ENCODE results near the gene KCNAB1.
"Not testable (repeated sequence)": the region's sequence is repeated elsewhere in the genome, so short reads cannot be mapped to it uniquely, and the experiment has no call there.

KCNAB1 gene

DNA sequence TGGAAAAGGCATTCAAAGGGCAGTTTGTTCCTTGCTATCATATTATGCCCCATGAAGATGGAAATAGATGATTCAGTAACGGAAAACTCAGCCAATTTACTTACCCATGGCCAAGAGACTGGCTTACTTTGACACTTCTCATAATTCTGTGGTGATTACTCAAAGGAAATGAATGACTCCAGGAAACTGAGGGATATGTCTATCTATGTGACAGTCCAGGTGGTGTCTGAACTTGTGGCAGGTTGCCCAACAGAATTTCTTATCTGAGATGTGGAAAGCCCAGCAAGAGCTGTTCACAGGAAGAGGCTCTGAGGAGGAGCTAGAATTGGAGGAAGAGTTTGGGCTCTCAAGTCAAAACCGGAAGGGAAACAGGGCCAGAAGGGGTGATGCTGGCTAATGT is 91.2 kb downstream of the KCNAB1 start:
- no peak overlapping the region for H3K4me3 ChIP-seq (ENCODE audit: low read depth, low read length)
- no peak for DNase-seq (ENCODE audit: low read depth)

DNA sequence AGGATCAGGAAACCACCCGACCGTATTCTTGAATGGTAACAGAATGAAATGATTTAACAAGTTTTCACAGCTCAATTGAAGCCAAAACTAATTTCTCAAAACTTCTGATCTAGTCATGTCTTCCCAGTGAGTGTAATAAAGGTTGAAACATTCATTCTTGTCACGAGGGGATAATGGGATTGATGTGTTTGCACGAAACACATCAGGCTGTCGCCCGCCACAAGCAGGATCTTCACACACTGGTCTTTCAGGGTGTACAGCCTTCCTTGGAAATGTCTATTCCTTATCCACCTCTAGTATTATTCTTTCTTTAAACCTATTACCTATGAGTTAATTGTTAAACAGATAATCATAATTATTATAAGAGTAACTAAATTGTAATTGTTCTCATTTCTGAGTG is 94.3 kb downstream of the KCNAB1 start:
- no peak for DNase-seq (ENCODE audit: low read depth)
- H3K4me3 ChIP-seq (ENCODE audit: low read depth, low read length) = no peak overlapping the region

DNA sequence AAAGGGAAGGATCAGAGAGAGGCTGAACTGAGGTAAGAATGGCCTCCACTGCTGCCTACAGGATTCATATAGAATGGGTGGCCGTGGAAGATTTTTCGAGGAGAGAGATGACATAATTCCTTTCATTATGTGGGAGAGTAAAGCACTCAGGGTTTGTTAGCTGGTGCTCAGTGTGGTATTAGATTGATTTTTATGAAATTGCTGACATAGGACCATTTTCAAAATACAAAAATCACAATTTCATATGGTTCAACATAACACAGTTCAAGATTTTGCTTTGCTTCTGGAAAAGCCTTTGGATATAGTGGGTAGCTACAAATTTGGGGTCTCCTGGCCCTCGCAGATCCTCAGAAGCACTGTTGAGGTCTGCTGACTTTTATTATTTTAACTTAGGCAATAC is 95.4 kb downstream of the KCNAB1 start:
- DNase-seq (ENCODE audit: low read depth) = no peak
- H3K4me3 ChIP-seq (ENCODE audit: low read depth, low read length) = no peak overlapping the region

DNA sequence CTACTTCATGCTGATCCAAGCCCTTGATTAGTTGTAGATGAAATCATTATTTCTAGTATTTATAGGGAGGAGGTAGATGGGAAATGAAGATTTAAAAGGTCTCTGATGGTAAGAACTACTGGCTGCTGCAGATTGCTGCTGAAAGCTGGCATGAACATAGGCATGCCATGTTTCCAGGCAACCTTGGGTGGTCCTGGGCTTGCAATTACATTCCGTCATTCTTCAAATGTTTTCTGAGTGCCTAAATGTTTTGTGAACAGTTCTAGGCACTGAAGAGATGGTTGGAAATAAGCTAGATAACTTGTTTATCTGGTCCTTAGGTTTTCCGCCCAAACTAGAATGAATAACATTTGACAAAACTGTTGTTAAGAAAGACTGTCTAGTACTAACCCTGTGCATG is 95.8 kb downstream of the KCNAB1 start:
- no peak overlapping the region for H3K4me3 ChIP-seq (ENCODE audit: low read depth, low read length)
- DNase-seq (ENCODE audit: low read depth) = no peak

DNA sequence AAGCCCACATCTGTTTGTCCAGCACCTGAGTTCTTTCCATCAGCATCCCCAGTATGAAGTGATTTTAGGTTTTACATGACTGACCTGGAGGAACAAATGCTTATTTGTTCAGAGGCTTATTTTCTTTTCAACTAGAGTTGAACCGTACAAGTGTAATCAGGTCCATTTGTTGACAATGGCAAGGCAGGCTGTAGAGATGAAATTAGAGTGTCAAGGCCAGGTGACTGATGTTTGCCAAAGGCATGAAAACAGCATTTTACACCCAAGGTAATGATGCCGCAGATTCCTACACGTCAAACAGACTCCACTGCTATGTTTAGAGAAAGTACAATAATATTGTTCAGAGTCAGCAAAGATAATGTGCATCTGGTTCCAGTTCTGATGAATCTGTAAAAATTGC is 96.5 kb downstream of the KCNAB1 start:
- no peak overlapping the region for H3K4me3 ChIP-seq (ENCODE audit: low read depth, low read length)
- DNase-seq (ENCODE audit: low read depth) = no peak

DNA sequence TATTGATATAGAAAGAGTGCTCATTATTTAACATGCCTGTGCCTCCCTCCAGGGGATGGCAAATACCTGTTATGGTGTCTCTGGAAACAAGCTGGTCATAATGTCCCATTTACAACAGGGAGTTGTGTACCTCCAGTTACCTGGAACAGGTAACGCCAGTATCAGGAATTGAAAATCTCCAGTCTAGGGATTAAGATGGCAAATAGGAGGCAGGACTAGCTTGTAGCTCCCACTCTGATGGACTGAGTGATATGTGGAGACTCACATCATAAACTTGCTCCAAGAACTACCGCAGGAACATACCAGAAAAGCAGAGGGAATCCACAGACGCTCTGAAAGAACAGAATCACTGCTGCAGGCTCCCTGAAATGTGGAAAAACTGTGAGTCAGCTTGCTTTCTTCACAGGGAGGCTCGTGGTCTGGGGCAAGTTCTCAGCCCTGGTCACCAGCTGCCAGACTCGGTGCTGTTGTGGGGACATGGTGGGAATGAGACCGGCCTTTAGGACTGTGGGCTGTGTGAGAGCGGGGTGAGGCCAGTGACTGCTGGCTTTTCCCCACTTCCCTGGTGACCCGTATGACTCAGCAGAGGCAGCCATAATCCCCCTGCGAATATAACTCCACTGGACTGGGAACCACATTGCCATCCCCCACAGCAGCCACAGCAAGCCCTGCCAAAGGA is 97.4 kb downstream of the KCNAB1 start:
- no peak overlapping the region for H3K4me3 ChIP-seq (ENCODE audit: low read depth, low read length)
- DNase-seq (ENCODE audit: low read depth) = peak; percentile 47

DNA sequence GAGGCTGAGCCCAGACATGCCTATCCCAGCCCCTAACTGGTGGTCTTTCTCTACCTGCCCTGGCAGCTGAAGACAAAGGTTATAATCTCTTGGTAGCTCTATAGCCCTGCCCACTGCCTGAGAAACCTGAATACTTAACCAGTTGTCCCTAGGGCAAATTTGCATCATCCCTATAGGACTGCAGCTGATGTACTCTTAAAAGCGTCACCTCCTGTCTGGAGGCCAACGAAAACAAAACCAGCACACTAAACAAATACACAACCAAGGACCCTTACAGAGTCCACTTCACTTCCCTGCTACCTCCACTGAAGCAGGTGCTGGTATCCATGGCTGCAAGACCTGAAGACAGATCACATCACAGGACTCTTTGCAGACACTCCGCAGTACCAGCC is 98.0 kb downstream of the KCNAB1 start:
- peak; percentile 49 for DNase-seq (ENCODE audit: low read depth)
- no peak overlapping the region for H3K4me3 ChIP-seq (ENCODE audit: low read depth, low read length)

DNA sequence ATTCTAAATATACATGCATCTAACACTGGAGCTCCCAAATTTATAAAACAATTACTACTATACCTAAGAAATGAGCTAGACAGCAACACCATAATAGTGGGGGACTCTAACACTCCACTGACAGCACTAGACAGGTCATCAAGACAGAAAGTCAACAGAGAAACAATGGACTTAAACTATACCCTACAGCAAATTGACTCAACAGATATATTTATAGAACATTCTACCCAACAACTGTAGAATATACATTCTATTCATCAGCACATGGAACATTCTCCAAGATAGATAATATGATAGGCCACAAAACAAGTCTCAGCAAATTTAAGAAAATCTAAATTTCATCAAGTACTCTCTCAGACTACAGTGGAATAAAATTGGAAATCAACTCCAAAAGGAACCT is 102.0 kb downstream of the KCNAB1 start:
- not testable (repeated sequence) for DNase-seq (ENCODE audit: low read depth); H3K4me3 ChIP-seq (ENCODE audit: low read depth, low read length)

DNA sequence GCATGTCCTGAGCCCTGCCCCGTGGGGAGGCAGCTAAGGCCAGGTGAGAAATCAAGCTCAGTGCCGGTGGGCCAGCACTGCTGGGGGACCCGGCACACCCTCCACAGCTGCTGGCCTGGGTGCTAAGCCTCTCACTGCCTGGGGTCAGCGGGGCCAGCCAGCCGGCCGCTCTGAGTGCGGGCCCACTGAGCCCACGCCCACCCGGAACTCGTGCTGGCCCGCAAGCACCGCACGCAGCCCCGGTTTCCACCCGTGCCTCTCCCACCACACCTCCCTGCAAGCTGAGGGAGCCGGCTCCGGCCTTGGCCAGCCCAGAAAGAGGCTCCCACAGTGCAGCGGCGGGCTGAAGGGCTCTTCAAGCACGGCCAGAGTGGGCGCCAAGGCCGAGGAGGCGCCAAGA is 103.7 kb downstream of the KCNAB1 start:
- not testable (repeated sequence) for H3K4me3 ChIP-seq (ENCODE audit: low read depth, low read length); DNase-seq (ENCODE audit: low read depth)

DNA sequence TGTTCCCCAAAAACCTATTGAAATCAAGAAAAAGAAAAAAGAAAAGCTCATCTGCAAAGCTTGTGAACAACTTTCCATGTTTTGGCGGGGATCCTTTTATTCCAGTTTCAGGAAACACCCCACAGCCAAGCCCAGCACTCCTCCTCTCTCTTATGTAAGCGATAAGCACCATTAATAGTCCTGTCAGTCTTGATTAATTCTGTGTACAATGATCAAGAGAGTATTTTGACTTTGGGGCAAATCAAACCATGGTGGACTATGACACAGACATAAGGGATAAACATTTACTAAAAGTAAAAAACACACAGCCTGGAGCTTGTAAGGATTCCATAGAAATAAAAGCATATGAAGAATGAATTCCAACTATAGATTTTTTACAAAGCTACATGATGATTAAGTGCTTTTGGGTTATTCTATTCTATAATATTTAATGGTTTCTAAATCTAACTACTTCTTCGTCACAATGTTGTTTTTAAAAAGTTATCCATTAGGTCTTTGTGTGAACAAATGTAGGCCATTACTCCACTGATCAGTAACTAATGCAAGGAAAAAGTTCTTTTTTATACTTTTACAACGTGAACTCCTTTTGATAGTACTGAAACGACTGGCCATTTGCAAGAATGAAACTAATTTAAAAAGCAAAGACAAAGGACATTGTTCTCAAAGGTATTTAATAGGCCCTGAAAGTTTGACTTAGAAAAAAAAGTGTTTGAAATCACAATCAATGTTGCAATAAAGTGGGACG is 106.5 kb downstream of the KCNAB1 start:
- H3K4me3 ChIP-seq (ENCODE audit: low read depth, low read length) = no peak overlapping the region
- no peak for DNase-seq (ENCODE audit: low read depth)

DNA sequence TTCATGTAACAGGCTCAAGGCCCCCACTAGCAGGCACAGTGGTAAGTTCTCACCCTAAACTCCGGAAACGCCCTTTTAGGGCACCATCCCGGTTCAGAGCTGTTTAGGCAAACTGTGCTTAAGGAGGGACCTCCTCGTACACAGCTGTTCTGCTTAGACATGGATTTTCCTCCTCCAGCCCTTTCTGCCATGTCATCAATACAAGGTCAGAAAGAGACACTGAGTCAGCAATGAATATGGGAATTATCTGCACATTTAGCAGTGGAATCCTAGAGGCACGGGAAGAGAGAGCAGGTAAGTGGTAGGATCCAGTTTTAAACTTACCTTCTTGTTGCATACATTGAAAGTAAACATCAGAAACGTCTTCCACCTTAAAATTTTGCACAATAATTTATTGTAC is 107.3 kb downstream of the KCNAB1 start:
- DNase-seq (ENCODE audit: low read depth) = no peak
- H3K4me3 ChIP-seq (ENCODE audit: low read depth, low read length) = no peak overlapping the region

DNA sequence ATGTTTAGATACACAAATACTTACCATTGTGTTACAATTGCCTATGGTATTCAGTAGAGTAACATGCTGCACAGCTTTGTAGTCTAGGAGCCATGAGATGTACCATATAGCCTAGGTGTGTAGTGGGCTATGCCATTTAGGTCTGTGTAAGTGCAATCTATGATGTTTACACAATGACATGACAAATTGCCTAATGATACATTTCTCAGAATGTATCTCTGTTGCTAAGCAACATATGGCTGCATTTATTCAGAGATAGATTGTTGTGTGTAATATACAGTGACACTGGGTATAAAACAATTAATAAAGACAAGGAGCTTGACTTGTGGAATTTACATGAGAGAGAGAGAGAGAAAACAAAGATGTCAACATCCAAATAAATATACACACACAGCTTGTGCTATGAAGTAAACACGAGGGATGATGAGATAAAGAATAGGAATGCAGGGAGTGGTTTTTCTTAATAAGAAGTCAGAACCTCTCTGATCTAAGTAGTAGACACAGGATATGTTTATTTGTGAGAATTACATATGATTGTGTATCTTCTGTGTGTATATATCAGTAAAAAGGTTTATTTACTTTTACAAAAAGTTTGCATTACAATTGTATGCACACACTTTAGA is 110.0 kb downstream of the KCNAB1 start:
- no peak overlapping the region for H3K4me3 ChIP-seq (ENCODE audit: low read depth, low read length)
- DNase-seq (ENCODE audit: low read depth) = no peak

DNA sequence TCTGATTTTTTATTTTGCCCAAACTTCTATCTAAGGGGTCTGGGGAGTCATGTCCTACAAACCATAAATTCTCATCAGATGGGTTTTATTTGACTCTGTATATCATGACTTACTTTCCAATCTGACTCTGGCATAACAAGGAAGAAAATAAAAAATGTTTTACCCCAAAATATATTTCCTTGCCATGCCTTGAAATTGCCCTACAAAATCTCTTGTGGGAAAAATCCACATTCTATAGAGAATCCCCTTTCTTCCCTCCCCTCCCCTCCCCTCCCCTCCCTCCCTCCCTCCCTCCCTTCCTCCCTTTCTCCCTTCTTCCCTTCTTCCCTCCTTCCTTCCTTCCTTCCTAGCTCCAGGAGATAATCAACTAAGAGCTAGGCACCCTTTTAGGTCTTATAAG is 110.8 kb downstream of the KCNAB1 start:
- not testable (repeated sequence) for H3K4me3 ChIP-seq (ENCODE audit: low read depth, low read length); DNase-seq (ENCODE audit: low read depth)

DNA sequence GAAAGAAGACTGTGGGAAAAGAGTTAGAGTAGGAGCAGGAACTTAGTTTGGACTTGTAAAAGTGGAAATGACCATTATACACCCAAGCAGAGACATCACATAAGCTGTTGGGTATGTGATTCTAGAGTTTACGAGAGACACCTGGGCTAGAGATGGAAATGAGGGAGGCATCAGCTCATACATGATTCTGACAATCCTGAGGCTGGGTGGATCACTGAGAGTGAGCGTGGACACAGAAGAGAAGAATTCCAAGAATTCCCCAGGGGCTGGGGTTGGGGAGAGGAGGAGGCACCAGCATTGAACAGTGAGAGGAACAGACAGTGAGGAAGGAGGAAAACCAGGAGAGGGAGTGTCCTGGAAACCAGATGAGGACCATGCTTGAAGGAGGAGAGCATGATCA is 113.5 kb downstream of the KCNAB1 start:
- no peak for DNase-seq (ENCODE audit: low read depth)
- no peak overlapping the region for H3K4me3 ChIP-seq (ENCODE audit: low read depth, low read length)

DNA sequence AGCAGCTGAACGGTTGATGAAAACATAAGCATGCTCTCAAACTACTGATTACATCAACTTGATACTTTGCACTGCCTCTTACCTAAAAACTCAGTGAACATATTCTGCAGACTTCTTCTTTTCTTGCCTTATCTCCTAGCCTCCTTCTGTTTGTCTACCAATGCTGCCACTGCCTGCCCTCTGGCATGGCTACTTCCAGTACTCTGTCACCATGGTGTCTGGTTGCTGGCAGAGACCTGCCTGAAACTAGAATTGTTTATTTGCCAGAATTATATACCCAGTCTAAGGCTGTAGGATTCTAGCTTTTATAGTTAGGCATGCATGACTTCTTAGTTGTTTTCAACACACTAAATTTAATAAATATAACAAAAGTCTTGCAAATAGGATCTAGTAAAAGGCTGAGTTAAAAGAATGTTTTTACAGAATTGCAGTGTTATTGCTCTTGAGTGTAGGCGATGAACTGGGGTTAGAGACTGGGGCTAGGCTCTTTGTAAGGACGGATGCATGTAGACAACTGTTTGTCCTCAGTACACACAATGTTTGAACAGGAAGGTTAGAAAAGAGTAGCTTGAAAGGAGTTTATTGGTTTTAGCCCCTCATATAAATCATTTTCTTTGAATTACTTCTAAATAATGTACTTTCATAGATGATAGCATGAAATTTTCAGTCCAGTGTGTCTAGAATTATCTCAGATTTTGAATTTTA is 116.3 kb downstream of the KCNAB1 start:
- no peak overlapping the region for H3K4me3 ChIP-seq (ENCODE audit: low read depth, low read length)
- DNase-seq (ENCODE audit: low read depth) = no peak

DNA sequence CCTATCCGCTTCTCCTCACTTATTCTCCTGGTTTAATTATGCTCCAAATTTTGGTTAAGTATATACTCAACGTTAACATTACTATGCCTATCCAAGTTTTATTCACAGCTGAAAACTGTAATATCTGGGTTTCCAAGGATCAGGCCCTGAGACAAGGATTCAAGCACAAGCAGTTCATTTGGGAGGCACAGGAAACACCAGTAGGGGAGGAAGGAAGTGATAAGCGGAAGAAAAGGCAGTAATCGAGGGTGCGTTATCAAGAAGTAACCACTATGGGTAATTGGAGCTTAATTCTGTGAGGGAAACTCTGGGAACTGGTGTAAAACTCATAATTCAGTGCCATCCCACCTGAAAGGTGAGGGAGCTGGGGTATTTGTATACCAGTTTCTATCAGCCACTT is 120.3 kb downstream of the KCNAB1 start:
- no peak for DNase-seq (ENCODE audit: low read depth)
- H3K4me3 ChIP-seq (ENCODE audit: low read depth, low read length) = no peak overlapping the region

DNA sequence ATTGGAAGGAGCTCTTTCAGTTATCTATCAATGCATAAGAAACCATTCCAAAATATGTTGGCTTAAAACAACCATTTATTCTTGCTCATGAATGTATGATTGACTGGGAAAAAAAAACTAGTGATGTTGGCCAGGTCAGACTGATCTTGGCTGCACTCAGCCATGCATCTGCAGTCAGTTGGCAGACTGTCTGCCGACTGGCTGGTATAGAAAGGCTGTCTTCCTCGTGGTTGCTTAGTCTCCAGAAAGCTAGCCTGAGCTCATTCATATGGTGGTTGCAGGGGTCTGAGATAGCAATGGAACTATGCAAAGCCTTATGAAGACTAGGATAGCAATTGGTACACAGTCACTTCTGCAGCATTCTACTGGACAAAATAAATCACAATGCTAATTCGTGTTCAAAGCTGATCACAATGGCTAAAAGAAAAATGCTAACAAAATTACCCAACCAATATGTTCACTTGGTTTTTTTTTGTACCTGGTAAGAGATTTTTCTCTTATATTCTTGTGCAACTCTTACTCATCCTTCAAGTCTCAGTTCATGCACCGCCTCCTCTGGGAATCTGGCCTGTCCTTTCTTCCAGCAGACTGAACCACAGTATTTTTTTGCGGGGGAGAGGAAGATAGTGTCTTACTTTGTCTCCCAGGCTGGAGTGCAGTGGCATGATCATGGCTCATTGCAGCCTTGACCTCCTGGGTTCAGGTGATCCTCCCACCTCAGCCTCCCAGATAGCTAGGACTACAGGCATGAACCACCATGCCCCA is 126.8 kb downstream of the KCNAB1 start:
- H3K4me3 ChIP-seq (ENCODE audit: low read depth, low read length) = no peak overlapping the region
- peak; percentile 17 for DNase-seq (ENCODE audit: low read depth)

DNA sequence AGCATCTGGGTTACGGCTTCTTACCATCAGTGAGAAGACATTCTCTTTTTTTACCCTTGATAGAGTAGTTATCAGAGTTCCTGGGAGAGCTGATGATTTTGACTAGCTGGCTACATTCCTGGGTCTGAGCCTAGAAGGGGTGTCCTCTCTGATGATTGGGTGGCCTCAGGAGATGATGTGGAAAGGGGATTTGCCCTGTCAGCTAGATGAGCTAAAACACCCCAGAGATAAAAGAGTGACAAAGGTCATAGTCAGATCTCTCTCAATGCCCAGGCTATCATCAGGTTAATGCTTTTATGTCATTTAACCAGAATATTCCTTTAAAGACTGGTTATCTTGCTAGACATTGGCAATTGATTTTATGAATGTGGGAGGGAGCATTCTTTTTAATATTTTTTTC is 130.2 kb downstream of the KCNAB1 start:
- DNase-seq (ENCODE audit: low read depth) = no peak
- H3K4me3 ChIP-seq (ENCODE audit: low read depth, low read length) = no peak overlapping the region

DNA sequence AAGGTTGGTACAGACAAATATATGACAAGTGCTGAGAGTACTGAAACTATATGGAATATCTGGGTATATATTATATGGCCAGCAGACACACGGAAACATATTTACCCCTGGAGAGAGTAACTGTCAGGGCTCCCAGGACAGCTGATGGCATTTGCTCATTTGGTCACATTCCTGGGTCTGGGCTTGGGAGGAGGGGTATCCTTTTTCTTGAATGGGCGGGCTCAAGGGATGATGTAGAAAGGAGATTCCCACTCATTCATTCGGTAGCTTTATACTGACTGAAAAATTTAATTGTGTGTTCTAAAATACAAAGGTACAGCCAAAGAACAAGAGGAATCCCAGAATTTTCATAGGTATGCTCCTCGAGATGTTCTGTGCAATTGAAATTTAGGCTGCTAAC is 131.0 kb downstream of the KCNAB1 start:
- no peak overlapping the region for H3K4me3 ChIP-seq (ENCODE audit: low read depth, low read length)
- DNase-seq (ENCODE audit: low read depth) = no peak

DNA sequence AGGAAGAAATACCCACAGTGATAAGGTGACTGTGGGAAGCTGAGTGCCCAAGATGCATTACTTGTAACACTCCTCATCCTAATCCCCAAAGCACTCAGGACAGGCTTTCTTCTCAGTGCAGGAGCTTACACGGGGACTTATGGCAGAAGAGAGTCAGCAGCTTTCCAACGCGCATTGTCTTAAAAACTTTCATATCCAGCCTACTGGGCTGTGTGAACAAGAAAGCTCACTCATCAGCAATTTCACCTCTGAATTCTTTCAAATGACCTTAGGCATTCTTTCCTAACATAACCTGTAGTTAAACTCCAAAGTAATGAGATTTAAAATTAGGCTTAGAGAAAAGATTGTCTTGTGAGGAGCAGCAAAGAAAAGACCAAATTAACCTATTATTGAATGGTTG is 132.3 kb downstream of the KCNAB1 start:
- H3K4me3 ChIP-seq (ENCODE audit: low read depth, low read length) = no peak overlapping the region
- no peak for DNase-seq (ENCODE audit: low read depth)

Data from skeletal muscle cell (primary cell).